Nephron progenitor cell (in vitro differentiated cells): ENCODE results near the gene UROC1.

Experiments used
- DNase-seq: peaks from one replicate; pipeline ENCODE4 v3.0.0; 2021
- H3K27ac Mint-ChIP-seq: 2 replicates; pipeline ENCODE4 v1.8.0; 2021; ENCODE audit warnings: mild to moderate bottlenecking, moderate library complexity, mixed read lengths
- H3K27me3 Mint-ChIP-seq: 2 replicates; pipeline ENCODE4 v1.8.0; 2021; ENCODE audit warnings: mild to moderate bottlenecking, low read depth, mixed read lengths; ENCODE audit not compliant: poor library complexity
- H3K36me3 Mint-ChIP-seq: 2 replicates; pipeline ENCODE4 v1.8.0; 2021; ENCODE audit warnings: low read depth, mixed read lengths
- H3K4me1 Mint-ChIP-seq: 2 replicates; pipeline ENCODE4 v1.8.0; 2021; ENCODE audit warnings: mixed read lengths
- H3K4me3 Mint-ChIP-seq: 2 replicates; pipeline ENCODE4 v1.8.0; 2021; ENCODE audit warnings: mild to moderate bottlenecking, moderate library complexity, mixed read lengths
- H3K9me3 Mint-ChIP-seq: 2 replicates; pipeline ENCODE4 v1.8.0; 2021; ENCODE audit warnings: mild to moderate bottlenecking, moderate library complexity, mixed read lengths
- TF ChIP-seq, protein P1 (sequence below): fragments of 200-600 bp; sonication (generic); IDR thresholded peaks from 2 replicates; pipeline ENCODE4 v1.5.0; 2021; ENCODE audit warnings: antibody characterized with exemption

Gene UROC1

DNA sequence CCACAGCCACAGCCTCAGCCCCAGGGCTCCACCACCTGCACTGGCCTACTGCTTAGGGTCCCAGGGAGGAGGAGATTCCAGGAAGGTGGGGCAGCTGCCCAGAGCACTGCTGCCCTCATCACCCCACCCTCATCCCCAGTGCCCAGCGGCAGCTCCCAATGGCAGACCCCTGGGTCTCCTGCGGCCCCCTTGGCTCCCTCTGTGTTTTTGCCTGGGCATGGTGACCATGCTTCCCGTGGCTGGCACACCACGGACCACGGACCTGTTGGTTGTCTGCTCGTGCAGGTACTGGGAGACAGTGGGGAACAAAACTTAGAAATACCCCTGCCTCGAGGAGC lies 9.1 kb upstream of the UROC1 start:
- Mint-ChIP-seq H3K9me3 (no peaks in the 10 kb centered on the region), H3K4me1 (peaks cover 5% of the 10 kb centered on the region), H3K4me3 (no peak overlapping the region), H3K27me3 (peaks cover 48% of the 10 kb centered on the region), H3K36me3 (no peaks in the 10 kb centered on the region), H3K27ac (no peak overlapping the region)
- DNase-seq: no peak
- TF ChIP-seq, protein P1, sequence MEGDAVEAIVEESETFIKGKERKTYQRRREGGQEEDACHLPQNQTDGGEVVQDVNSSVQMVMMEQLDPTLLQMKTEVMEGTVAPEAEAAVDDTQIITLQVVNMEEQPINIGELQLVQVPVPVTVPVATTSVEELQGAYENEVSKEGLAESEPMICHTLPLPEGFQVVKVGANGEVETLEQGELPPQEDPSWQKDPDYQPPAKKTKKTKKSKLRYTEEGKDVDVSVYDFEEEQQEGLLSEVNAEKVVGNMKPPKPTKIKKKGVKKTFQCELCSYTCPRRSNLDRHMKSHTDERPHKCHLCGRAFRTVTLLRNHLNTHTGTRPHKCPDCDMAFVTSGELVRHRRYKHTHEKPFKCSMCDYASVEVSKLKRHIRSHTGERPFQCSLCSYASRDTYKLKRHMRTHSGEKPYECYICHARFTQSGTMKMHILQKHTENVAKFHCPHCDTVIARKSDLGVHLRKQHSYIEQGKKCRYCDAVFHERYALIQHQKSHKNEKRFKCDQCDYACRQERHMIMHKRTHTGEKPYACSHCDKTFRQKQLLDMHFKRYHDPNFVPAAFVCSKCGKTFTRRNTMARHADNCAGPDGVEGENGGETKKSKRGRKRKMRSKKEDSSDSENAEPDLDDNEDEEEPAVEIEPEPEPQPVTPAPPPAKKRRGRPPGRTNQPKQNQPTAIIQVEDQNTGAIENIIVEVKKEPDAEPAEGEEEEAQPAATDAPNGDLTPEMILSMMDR: no peak

DNA sequence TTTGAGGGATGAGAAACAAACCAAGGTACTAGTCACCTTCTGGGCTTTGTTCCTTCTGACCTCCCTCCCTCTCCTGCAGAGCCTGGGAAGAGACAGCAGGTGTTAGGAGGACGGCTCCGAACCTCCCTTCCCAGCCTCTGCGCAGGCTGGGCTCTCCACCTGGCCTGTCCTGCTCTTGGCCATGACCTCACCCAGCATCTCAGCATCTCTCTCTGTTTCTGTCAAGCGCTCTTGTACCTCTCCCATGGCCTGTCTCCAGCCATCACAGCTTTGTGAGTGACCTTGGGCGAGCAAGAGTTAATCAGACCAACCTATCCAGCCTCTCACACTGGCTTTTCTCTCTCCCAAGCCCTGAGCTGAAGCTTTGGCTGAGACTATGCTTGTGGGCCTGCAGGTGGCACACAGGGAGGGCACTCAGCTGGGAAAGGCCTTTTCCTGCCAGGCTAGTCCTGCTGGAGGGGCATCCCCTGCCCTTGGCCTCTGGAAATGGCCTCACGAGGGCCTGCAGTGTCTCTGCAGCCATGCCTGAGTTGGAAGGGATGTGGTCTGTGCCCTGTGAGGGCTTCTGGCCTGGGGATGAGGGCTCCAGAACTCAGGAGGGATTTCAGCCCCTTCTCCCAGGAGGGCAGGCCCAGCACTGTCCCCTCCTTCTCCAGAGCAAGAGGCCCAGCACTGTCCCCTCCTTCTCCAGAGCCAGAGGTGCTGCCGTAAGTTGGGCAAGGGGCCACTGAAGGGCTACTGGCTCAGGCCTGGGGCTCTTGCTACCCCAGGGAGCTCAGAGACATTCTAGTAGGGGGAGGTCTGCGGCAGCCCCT lies 8.5 kb upstream of the UROC1 start:
- H3K27ac Mint-ChIP-seq: no peak overlapping the region
- DNase-seq: no peak
- peak overlapping the region; percentile 36 for H3K4me3 Mint-ChIP-seq
- peaks cover 48% of the 10 kb centered on the region for H3K27me3 Mint-ChIP-seq
- no peaks in the 10 kb centered on the region for H3K9me3 Mint-ChIP-seq
- H3K4me1 Mint-ChIP-seq: peaks cover 5% of the 10 kb centered on the region
- H3K36me3 Mint-ChIP-seq: no peaks in the 10 kb centered on the region
- TF ChIP-seq, protein P1: no peak

DNA sequence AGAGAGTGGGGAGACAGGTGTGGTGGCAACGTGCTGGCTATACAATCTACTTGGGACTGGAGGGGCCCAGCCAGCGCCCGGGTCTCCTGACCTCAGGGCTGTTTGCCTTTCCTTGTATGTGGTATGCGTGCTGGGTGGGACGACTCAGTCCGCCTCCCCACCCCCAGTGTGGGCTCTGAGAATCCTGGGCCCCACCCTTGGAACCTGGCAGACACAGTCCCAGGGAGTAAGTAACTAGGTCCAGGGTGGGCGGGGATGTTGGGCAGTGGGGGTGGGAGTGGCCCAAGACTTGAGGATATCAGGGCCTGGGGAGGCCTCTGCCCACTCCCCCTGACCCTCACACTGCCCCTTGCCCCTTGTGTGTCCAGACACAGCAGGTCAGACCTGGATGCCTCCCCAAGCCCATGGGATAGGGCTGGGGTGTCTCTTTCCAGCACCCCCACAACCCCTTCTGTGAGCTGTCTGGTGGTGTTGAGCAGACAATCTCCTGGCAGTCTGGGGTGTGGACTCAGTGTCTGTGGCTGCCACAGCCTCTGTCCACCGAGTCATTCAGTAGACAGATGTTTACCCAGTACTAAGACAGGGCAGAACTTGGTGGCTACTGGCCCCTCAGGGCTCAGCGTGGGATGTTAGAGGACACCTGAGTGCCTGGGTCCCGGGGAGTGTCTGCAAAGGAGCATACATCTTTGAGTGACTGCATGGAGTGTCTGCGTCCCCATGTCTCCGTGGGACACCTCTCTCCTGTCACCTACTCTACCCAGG lies 7.7 kb upstream of the UROC1 start:
- H3K36me3 Mint-ChIP-seq: no peaks in the 10 kb centered on the region
- no peaks in the 10 kb centered on the region for H3K9me3 Mint-ChIP-seq
- H3K4me3 Mint-ChIP-seq: peak overlapping the region; percentile 78
- TF ChIP-seq, protein P1: no peak
- DNase-seq: no peak
- no peak overlapping the region for H3K27ac Mint-ChIP-seq
- peaks cover 48% of the 10 kb centered on the region for H3K27me3 Mint-ChIP-seq
- peaks cover 5% of the 10 kb centered on the region for H3K4me1 Mint-ChIP-seq

DNA sequence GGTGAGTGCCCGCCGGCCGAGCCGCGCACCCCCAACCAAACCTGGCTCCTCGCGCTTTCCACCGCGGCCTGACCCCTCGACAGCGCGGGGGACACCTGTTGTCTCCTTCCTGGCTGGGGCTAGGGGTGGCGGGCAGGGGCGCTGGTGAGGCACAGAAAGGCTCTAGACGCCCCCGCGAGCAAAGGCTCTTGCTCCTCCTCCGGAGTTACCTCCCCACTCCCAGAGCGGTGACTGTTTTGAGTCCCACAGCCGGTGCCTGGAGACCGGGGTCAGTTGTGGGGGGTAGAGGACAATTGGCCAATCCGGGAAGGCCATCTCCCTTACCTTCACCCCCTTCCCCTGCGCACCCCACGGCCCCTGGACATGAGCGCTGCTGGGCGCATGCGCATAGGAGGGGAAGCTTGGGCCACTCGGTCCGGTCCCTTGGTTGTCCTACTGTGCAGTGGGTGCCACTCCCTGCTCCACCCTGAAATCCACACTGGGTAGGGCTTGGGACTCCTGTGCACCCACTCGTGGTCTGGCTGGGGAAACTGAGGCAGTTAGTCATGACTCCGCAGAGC lies 6.9 kb upstream of the UROC1 start:
- Mint-ChIP-seq H3K4me3 (peak overlapping the region; percentile 78), H3K27me3 (peaks cover 47% of the 10 kb centered on the region), H3K4me1 (peaks cover 5% of the 10 kb centered on the region), H3K27ac (no peak overlapping the region), H3K9me3 (no peaks in the 10 kb centered on the region), H3K36me3 (no peaks in the 10 kb centered on the region)
- no peak for DNase-seq
- TF ChIP-seq, protein P1: no peak

DNA sequence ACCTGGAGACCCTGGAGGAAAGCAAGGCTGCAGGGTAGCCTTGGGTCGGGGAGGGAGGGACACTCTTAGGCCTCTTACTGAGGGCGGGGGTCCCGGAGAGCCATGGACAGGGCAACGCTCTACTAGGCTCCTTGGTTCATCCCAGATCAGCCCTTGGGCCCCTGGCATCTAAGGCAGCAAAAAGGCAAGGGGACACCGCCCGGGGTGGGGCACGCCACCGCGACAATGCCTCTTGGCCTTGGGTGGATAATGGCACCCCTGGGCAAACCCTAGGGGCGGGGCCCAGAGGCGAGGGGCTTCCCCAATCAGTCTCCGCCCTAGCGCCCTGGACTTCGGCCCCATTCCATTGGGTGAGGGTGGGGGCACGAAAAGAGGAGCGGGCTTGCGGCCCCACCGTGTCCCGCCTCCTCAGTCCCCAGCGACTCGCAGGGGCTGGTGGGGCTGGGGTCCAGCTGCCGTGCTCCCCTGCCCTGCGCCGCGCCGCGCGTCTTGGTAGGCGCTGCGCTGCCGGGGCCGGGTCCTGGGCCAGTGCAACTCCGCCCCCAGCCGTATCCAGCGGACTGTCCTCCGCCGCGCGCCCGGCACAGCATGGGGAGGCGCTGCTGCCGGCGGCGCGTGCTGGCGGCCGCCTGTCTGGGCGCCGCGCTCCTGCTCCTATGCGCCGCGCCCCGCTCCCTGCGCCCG lies 6.3 kb upstream of the UROC1 start, which contains the start of gene CHST13:
TSS of gene CHST13 (plus strand) at position 411 of the 684 bp plus-strand sequence. CDS start at position 589, 178 bp downstream.
- no peak within 1 kb of the TSS for H3K27ac Mint-ChIP-seq
- no peaks in the 10 kb centered on the region for H3K36me3 Mint-ChIP-seq
- peaks cover 2% of the 10 kb centered on the region for H3K4me1 Mint-ChIP-seq
- peaks cover 46% of the 10 kb centered on the region for H3K27me3 Mint-ChIP-seq
- peak within 1 kb of the TSS; percentile 78 for H3K4me3 Mint-ChIP-seq
- H3K9me3 Mint-ChIP-seq: no peaks in the 10 kb centered on the region
- DNase-seq: peak; percentile 80
- TF ChIP-seq, protein P1: no peak
